ENCODE results near the gene PSMG4.

GRCh38 chr6:3236005-3236404 lies 22.7 kb upstream of the PSMG4 start:
- TF ChIP-seq POLR2AphosphoS5 (IDR thresholded peaks at IDR 0.05) (no peak), CTCF (IDR thresholded peaks at IDR 0.05) (no peak)

Data from stomach (tissue), 4 donors.